ENCODE results near the gene CHMP1B. TPM values are rescaled to one million over a fixed set of nuclear protein-coding genes. Genes with fewer than 3 reads are reported as not detected.

The CHMP1B gene
- total and polyA plus RNA-seq, 2 donors (not counting 1 experiment from before 2014, with no cell fraction given): 26.5 to 49.7 TPM

DNA sequence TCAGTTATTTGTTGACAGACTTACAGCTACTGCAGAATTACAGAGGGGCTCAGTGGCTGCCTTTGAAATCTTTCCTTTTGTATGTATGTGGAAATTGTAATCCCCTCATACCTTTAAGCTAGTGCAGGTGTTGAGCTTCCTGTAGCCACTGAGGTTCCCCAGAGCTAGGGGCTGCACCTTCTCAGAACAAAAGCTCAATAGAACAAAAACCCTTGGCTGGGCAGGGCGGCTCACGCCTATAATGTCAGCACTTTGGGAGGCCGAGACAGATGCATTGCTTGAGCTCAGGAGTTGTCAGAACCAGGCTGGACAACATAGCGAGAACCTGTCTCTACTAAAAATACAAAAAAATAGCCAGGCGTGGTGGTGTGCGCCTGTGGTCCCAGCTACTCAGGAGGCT lies 41.3 kb upstream of the CHMP1B start:
- no peak for TF ChIP-seq EZH2 (IDR thresholded peaks at IDR 0.05; ENCODE audit: low read length, missing control alignments)
- TF ChIP-seq, protein P1, sequence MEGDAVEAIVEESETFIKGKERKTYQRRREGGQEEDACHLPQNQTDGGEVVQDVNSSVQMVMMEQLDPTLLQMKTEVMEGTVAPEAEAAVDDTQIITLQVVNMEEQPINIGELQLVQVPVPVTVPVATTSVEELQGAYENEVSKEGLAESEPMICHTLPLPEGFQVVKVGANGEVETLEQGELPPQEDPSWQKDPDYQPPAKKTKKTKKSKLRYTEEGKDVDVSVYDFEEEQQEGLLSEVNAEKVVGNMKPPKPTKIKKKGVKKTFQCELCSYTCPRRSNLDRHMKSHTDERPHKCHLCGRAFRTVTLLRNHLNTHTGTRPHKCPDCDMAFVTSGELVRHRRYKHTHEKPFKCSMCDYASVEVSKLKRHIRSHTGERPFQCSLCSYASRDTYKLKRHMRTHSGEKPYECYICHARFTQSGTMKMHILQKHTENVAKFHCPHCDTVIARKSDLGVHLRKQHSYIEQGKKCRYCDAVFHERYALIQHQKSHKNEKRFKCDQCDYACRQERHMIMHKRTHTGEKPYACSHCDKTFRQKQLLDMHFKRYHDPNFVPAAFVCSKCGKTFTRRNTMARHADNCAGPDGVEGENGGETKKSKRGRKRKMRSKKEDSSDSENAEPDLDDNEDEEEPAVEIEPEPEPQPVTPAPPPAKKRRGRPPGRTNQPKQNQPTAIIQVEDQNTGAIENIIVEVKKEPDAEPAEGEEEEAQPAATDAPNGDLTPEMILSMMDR (conservative IDR thresholded peaks at IDR 0.05 in 1 of 2, IDR thresholded peaks at IDR 0.05 in 1 of 2; ENCODE audit: low read depth in 1 of 2, low read length in 2 of 2): no peak
- DNase-seq (ENCODE audit: low read depth in 2 of 2): no peak
- Histone ChIP-seq H3K9ac (ENCODE audit: insufficient read depth, low read length) (no peak overlapping the region), H3K4me1 (ENCODE audit: control insufficient read depth, extremely low read depth, insufficient read depth, low read length) (no peaks in the 10 kb centered on the region), H3K79me2 (ENCODE audit: control insufficient read depth, insufficient read depth, low read length) (no peaks in the 10 kb centered on the region), H4K20me1 (ENCODE audit: control insufficient read depth, extremely low read depth, insufficient read depth, low read length) (no peaks in the 10 kb centered on the region), H3K4me2 (ENCODE audit: extremely low read depth, insufficient read depth, low read length) (no peak overlapping the region), H3K27me3 (ENCODE audit: control insufficient read depth, insufficient read depth, low read length) (no peaks in the 10 kb centered on the region), H3K4me3 (replicated peaks in 1 of 4; ENCODE audit: control extremely low read depth in 1 of 4, insufficient read depth in 1 of 4, low read depth in 3 of 4, low read length in 4 of 4) (no peak overlapping the region), H3K36me3 (ENCODE audit: control insufficient read depth, insufficient read depth, low read length) (no peaks in the 10 kb centered on the region), H3K9me3 (ENCODE audit: control insufficient read depth, insufficient read depth, low read depth, low read length) (no peaks in the 10 kb centered on the region), H3K27ac (ENCODE audit: insufficient read depth, low read length) (no peak overlapping the region), H2AFZ (ENCODE audit: low read length) (no peak overlapping the region)

DNA sequence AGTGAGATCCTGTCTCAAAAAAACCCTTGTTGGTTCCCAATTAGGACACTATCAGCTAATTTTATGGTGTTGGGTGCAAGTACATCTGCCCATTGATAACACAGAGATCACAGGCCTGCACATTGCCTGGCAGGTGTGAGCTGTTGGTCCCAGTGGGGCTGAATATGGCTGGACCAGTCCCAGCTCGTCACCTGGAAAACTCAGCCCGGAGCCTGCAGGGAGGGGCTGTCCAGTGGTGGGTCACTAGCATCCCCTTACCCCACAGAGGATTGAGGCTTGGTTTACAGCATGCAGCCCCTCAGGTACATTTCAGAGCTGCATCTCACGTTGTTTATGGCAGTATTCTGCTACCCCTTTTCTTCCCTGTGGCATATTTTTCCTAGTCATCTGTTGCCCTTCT lies 40.8 kb upstream of the CHMP1B start:
- DNase-seq (ENCODE audit: low read depth in 2 of 2): no peak
- H3K9ac ChIP-seq (ENCODE audit: insufficient read depth, low read length): no peak overlapping the region
- H3K27me3 ChIP-seq (ENCODE audit: control insufficient read depth, insufficient read depth, low read length): no peaks in the 10 kb centered on the region

DNA sequence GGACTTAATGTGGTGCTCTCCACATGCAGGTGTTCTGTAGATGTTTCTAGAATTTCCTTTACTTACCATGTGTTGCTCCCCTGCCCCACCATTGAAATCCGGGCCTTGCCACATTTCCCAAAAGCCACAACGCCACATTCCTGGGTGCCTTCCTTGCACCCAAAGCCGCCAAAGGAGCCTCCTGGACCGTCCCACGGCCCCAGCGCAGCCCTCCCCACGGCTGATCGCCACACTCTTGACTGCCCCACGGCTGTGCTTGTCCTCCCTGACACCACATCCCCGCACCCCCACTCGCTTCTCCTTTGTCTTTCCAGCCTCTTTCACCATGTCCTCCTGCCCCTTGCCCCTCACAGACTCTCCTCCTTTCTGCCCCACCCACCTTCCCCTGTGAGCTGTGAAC lies 40.2 kb upstream of the CHMP1B start:
- Histone ChIP-seq H3K4me3 (replicated peaks in 1 of 4; ENCODE audit: control extremely low read depth in 1 of 4, insufficient read depth in 1 of 4, low read depth in 3 of 4, low read length in 4 of 4) (no peak overlapping the region), H3K4me2 (ENCODE audit: extremely low read depth, insufficient read depth, low read length) (no peak overlapping the region), H2AFZ (ENCODE audit: low read length) (no peak overlapping the region), H3K27me3 (ENCODE audit: control insufficient read depth, insufficient read depth, low read length) (no peaks in the 10 kb centered on the region), H3K9ac (ENCODE audit: insufficient read depth, low read length) (no peak overlapping the region), H3K4me1 (ENCODE audit: control insufficient read depth, extremely low read depth, insufficient read depth, low read length) (no peaks in the 10 kb centered on the region), H3K9me3 (ENCODE audit: control insufficient read depth, insufficient read depth, low read depth, low read length) (no peaks in the 10 kb centered on the region), H4K20me1 (ENCODE audit: control insufficient read depth, extremely low read depth, insufficient read depth, low read length) (no peaks in the 10 kb centered on the region), H3K36me3 (ENCODE audit: control insufficient read depth, insufficient read depth, low read length) (no peaks in the 10 kb centered on the region), H3K79me2 (ENCODE audit: control insufficient read depth, insufficient read depth, low read length) (no peaks in the 10 kb centered on the region), H3K27ac (ENCODE audit: insufficient read depth, low read length) (no peak overlapping the region)
- DNase-seq (ENCODE audit: low read depth in 2 of 2): no peak
- TF ChIP-seq EZH2 (IDR thresholded peaks at IDR 0.05; ENCODE audit: low read length, missing control alignments): no peak
- TF ChIP-seq, protein P1 (conservative IDR thresholded peaks at IDR 0.05 in 1 of 2, IDR thresholded peaks at IDR 0.05 in 1 of 2; ENCODE audit: low read depth in 1 of 2, low read length in 2 of 2): no peak

More for the DNA sequence above, 40.8 kb upstream of the CHMP1B start:
- H2AFZ ChIP-seq (ENCODE audit: low read length): no peak overlapping the region
- H3K9me3 ChIP-seq (ENCODE audit: control insufficient read depth, insufficient read depth, low read depth, low read length): no peaks in the 10 kb centered on the region
- H3K79me2 ChIP-seq (ENCODE audit: control insufficient read depth, insufficient read depth, low read length): no peaks in the 10 kb centered on the region
- H3K27ac ChIP-seq (ENCODE audit: insufficient read depth, low read length): no peak overlapping the region
- no peaks in the 10 kb centered on the region for H4K20me1 ChIP-seq (ENCODE audit: control insufficient read depth, extremely low read depth, insufficient read depth, low read length)
- no peak overlapping the region for H3K4me2 ChIP-seq (ENCODE audit: extremely low read depth, insufficient read depth, low read length)
- H3K4me3 ChIP-seq (replicated peaks in 1 of 4; ENCODE audit: control extremely low read depth in 1 of 4, insufficient read depth in 1 of 4, low read depth in 3 of 4, low read length in 4 of 4): no peak overlapping the region
- no peaks in the 10 kb centered on the region for H3K4me1 ChIP-seq (ENCODE audit: control insufficient read depth, extremely low read depth, insufficient read depth, low read length)
- no peak for TF ChIP-seq EZH2 (IDR thresholded peaks at IDR 0.05; ENCODE audit: low read length, missing control alignments)
- TF ChIP-seq, protein P1 (conservative IDR thresholded peaks at IDR 0.05 in 1 of 2, IDR thresholded peaks at IDR 0.05 in 1 of 2; ENCODE audit: low read depth in 1 of 2, low read length in 2 of 2): no peak
- H3K36me3 ChIP-seq (ENCODE audit: control insufficient read depth, insufficient read depth, low read length): no peaks in the 10 kb centered on the region
